K562 (cell line): Measurements from ENCODE around the gene ATF7IP. TPM values are rescaled to one million over a fixed set of nuclear protein-coding genes. Genes with fewer than 3 reads are reported as not detected.

ENCODE experiments used
- ATAC-seq: fragments of 200-7000 bp; cut with Tn5 transposase; 3 replicates; pipeline ENCODE4 v1.9.1; 2020; ENCODE audit warnings: moderate library complexity
- BruUV-seq: library from RNA; stranded (reverse); fragments of 400-500 nt; replicated peaks from 2 replicates; lab custom pipeline; 2021; lab: Mats Ljungman, UMichigan
- CTCF ChIA-PET: fragments of 300-600 bp; formaldehyde crosslinking; extraction: SDS; loops from one replicate; lab custom pipeline; 2021; ENCODE audit warnings: low intra/inter-chr PET ratio; lab: Yijun Ruan, JAX
- POLR2A ChIA-PET: fragments of 300-600, 350-650 bp; sonication (Branson Sonifier 250); formaldehyde crosslinking; extraction: SDS; loops from one replicate; lab custom pipeline; 2021; ENCODE audit warnings: antibody characterized with exemption, inconsistent platforms; lab: Yijun Ruan, JAX
- DNase-seq, 4 experiments: peaks; one replicate each; pipeline versions ENCODE4 v3.0.0 to v3.0.0-alpha.2; 2011 to 2018; ENCODE audit warnings: low spot score in 3 of 4, mixed read lengths in 3 of 4; ENCODE audit errors: extremely low read depth in 1 of 4
- FAIRE-seq: peaks from 2 replicates; lab custom pipeline; 2011; peaks lifted over from hg19 to GRCh38; lab: Jason Lieb, UNC
- H2AFZ ChIP-seq: 2 replicates; pipeline ENCODE4 v1.6.0; 2011; ENCODE audit warnings: low read depth, low read length, control low read depth, inconsistent platforms
- H3K27ac ChIP-seq: fragments of 200-600 bp; 3 replicates; pipeline ENCODE4 v1.8.0; 2011; ENCODE audit warnings: low read depth, mild to moderate bottlenecking, control low read depth, inconsistent platforms, low read length, moderate library complexity, mixed read lengths; ENCODE audit errors: extremely low read depth
- H3K27me3 ChIP-seq, 2 experiments: fragments of 300-600 bp in 1 of 2; 2 replicates in 1 of 2; 3 replicates in 1 of 2; pipeline versions ENCODE4 v1.6.0 to v1.8.0; 2011; ENCODE audit warnings: inconsistent platforms in 2 of 2, low read length in 2 of 2, mild to moderate bottlenecking in 1 of 2, mixed read lengths in 1 of 2, moderate library complexity in 1 of 2; ENCODE audit not compliant: control insufficient read depth in 2 of 2, insufficient read depth in 2 of 2
- H3K36me3 ChIP-seq: fragments of 300-600 bp; 3 replicates; pipeline ENCODE4 v1.8.0; 2011; ENCODE audit warnings: mild to moderate bottlenecking, low read length, inconsistent platforms; ENCODE audit not compliant: control insufficient read depth, insufficient read depth
- H3K4me1 ChIP-seq, 2 experiments: fragments of 200-600 bp in 1 of 2; replicated peaks in 1 of 2; 2 replicates in 1 of 2; 3 replicates in 1 of 2; pipeline versions ENCODE4 v1.5.1 to v1.8.0; 2011; ENCODE audit warnings: inconsistent platforms in 2 of 2, low read length in 2 of 2, mild to moderate bottlenecking in 1 of 2, mixed read lengths in 1 of 2, moderate library complexity in 1 of 2; ENCODE audit not compliant: control insufficient read depth in 2 of 2, insufficient read depth in 2 of 2
- H3K4me2 ChIP-seq: 2 replicates; pipeline ENCODE4 v1.6.1; 2011; ENCODE audit warnings: low read length, control low read depth, inconsistent platforms, mixed read lengths; ENCODE audit not compliant: insufficient read depth
- H3K4me3 ChIP-seq: fragments of 200-600 bp; sonication (generic), shearing (Covaris generic); 2 replicates; pipeline ENCODE4 v1.5.1; 2016; ENCODE audit warnings: control low read depth, inconsistent platforms
- H3K79me2 ChIP-seq: fragments of 200-600 bp; 3 replicates; pipeline ENCODE4 v1.8.0; 2011; ENCODE audit warnings: low read length, inconsistent platforms; ENCODE audit not compliant: control insufficient read depth, insufficient read depth
- H3K9ac ChIP-seq, 2 experiments: 2 replicates each; pipeline versions ENCODE4 v1.6.0 to v1.6.1; 2011; ENCODE audit warnings: low read depth in 2 of 2, low read length in 2 of 2, control low read depth in 1 of 2, inconsistent platforms in 1 of 2, mild to moderate bottlenecking in 1 of 2, mixed read lengths in 1 of 2; ENCODE audit not compliant: insufficient read depth in 1 of 2
- H3K9me1 ChIP-seq: one replicate; pipeline ENCODE4 v1.6.0; 2011; ENCODE audit warnings: inconsistent platforms, mild to moderate bottlenecking, low read length, moderate library complexity; ENCODE audit not compliant: control insufficient read depth, insufficient read depth
- H3K9me3 ChIP-seq: replicated peaks from 2 replicates; pipeline ENCODE4 v1.5.1; 2011; ENCODE audit warnings: low read depth, low read length, inconsistent platforms; ENCODE audit not compliant: control insufficient read depth, insufficient read depth
- H4K20me1 ChIP-seq: replicated peaks from 2 replicates; pipeline ENCODE4 v1.6.1; 2011; ENCODE audit warnings: low read length, inconsistent platforms, mixed read lengths; ENCODE audit not compliant: control insufficient read depth, insufficient read depth
- C11orf30 ChIP-seq: fragments of 450-650 bp; IDR thresholded peaks from 2 replicates; pipeline ENCODE4 v1.6.1; 2016; ENCODE audit warnings: low read depth, mild to moderate bottlenecking
- MAFF ChIP-seq: IDR thresholded peaks from 2 replicates; pipeline ENCODE4 v1.6.1; 2012; ENCODE audit warnings: low read length, improper control_type of control experiment
- MAFG ChIP-seq: fragments of 450-650 bp; conservative IDR thresholded peaks from 2 replicates; pipeline ENCODE4 v1.6.1; 2016; ENCODE audit warnings: missing genetic modification characterization, missing compliant biosample characterization
- MAFK ChIP-seq: IDR thresholded peaks from 2 replicates; pipeline ENCODE4 v1.6.1; 2011; ENCODE audit warnings: low read length, improper control_type of control experiment
- RBFOX2 ChIP-seq: fragments of 200-400 bp; formaldehyde crosslinking; IDR thresholded peaks from 2 replicates; pipeline ENCODE4 v1.6.1; 2017; ENCODE audit warnings: low read depth, mild to moderate bottlenecking, low read length, moderate library complexity
- SIX5 ChIP-seq, 2 experiments: IDR thresholded peaks; 2 replicates each; pipeline ENCODE4 v1.6.1; 2011; ENCODE audit warnings: low read length in 2 of 2, borderline replicate concordance in 1 of 2, low read depth in 1 of 2, mild to moderate bottlenecking in 1 of 2, moderate library complexity in 1 of 2; ENCODE audit not compliant: insufficient read depth in 1 of 2
- SMAD2 ChIP-seq: fragments of 150-350 bp; IDR thresholded peaks from 2 replicates; pipeline ENCODE4 v1.6.1; 2014; ENCODE audit warnings: low read depth, mild to moderate bottlenecking, low read length
- ZNF316 ChIP-seq: fragments of 450-650 bp; IDR thresholded peaks from 2 replicates; pipeline ENCODE4 v1.6.1; 2016
- WGBS: fragments of 100-300 bp; shearing (Covaris generic); methylation state at CpG from one replicate; pipeline ENCODE4 v1.1.6; 2016; ENCODE audit warnings: low coverage, mixed read lengths; ENCODE audit not compliant: insufficient coverage; ENCODE audit errors: missing lambda C conversion rate; 5-methylcytosine and 5-hydroxymethylcytosine counted together
- in situ Hi-C: fragments of 300-500 bp; cut with MboI; formaldehyde crosslinking; loops from 4 replicates; pipeline ENCODE4 v1.15.0; 2018; ENCODE audit warnings: inconsistent platforms, mixed read lengths
- intact Hi-C: fragments of 100-400 bp; cut with micrococcal nuclease; formaldehyde crosslinking; loops from 2 replicates; pipeline ENCODE4 v1.14.2; 2022
- polyA plus RNA-seq, 8 experiments: library from polyadenylated mRNA; depleted of rRNA in 4 of 8; stranded (reverse) in 5 of 8; unstranded in 3 of 8; fragments of >200 nt; fragmentation: Nextera tagmentation in 2 of 8; fragmentation: Illumina TruSeq in 1 of 8; extraction: Ambion mirVana in 2 of 8; extraction: Trizol in 1 of 8; gene quantifications; 2 replicates each; pipeline versions ENCODE4 v1.2.1 to v1.2.3, GENCODE V29; 2011 to 2014; ENCODE audit warnings: inconsistent platforms in 1 of 8, missing spikeins in 1 of 8
- total RNA-seq, 7 experiments: library from RNA; depleted of rRNA in 6 of 7; stranded (reverse); fragments of >200 nt in 6 of 7; fragmentation: Illumina TruSeq in 2 of 7; extraction: Trizol in 2 of 7; gene quantifications; 2 replicates each; pipeline versions ENCODE4 v1.2.1 to v1.2.3, GENCODE V29; 2011 to 2021; ENCODE audit warnings: low replicate concordance in 1 of 7

ATF7IP gene
- total and polyA plus RNA-seq, 9 of the 15 experiments (the other 6 are each of a cell fraction or from before 2014, with no cell fraction given) = 2.8 to 27.1 (median 11.0) TPM

DNA sequence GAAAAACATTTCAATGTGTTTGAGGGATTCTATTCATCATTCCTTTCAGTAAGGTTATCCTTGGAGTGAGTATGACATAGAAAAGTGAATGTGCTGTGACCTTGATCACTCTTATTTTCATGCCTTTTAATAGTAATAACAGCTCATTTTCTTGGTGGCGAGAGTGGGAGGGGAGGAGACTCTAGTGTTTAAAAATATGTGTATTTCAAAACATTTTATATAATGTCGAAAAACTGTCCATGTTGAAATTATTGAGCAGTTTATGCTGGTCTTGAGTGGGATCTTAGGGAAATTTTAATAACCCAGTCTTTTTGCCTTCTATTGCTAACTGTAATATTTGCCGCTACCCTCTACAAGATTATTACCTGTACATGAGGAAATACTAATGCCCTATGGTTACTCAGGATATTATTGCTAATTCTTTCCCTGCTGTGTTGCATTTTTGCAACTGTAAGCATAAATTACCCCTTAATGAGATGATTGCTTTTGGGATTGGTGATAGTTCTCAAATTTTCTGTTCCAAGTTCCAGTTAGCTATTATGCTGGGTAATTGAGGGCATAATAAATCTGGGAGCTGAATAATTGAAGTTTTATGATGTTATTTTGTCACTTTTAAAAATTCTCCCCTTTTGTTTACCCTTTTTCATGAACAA lies 21.9 kb downstream of the ATF7IP start:
- peak overlapping the region; percentile 31; the same call in 1 of the 2 replicates for H3K4me3 ChIP-seq
- no TSS peak for BruUV-seq
- H3K4me2 ChIP-seq = no peak overlapping the region; the same call in 1 of the 2 replicates
- H4K20me1 ChIP-seq = no peaks in the 10 kb centered on the region
- FAIRE-seq (no peak), DNase-seq (no peak), ATAC-seq (no peak)
- WGBS = 47% methylated on average over 3 of the region's 3 CpGs
- ChIA-PET CTCF (no interaction called here), POLR2A (interaction anchor here (1.4 kb wide), 1 partner anchor 121 kb away, joined by 4 read pairs; no protein-coding TSS in a partner anchor)
- TF ChIP-seq C11orf30 (peak; percentile 61; the same call in 1 of the 2 replicates), MAFG (tag) (peak; percentile 47; the same call in 1 of the 2 replicates), SIX5 (IDR thresholded peaks at IDR 0.05; ENCODE audit: borderline replicate concordance in 1 of 2, insufficient read depth in 1 of 2, low read depth in 1 of 2, low read length in 2 of 2) (no peak), MAFF (peak; percentile 74), MAFK (peak; percentile 70), SMAD2 (no peak), ZNF316 (peak; percentile 83), RBFOX2 (0 out of 2 replicates have a peak, but pooled peaks have one; percentile 18)
- H3K36me3 ChIP-seq = peaks cover 8% of the 10 kb centered on the region; the same call in 1 of the 3 replicates
- H3K27me3 ChIP-seq = no peaks in the 10 kb centered on the region
- intact Hi-C loops = no loop called here
- peak overlapping the region in 1 of 2 experiments; percentile 72; a peak in 2 of 4 replicates for H3K9ac ChIP-seq
- no peaks in the 10 kb centered on the region for H3K9me1 ChIP-seq
- peak overlapping the region; percentile 72; the same call in 2 of the 3 replicates for H3K27ac ChIP-seq
- peaks cover 94% of the 10 kb centered on the region for H3K79me2 ChIP-seq
- H2AFZ ChIP-seq = no peak overlapping the region
- H3K9me3 ChIP-seq = no peaks in the 10 kb centered on the region
- H3K4me1 ChIP-seq = no peaks in the 10 kb centered on the region; a peak in 3 of 5 replicates
- in situ Hi-C loops = no loop called here
